Bronchus fibroblast of lung (primary cell): Measurements from ENCODE around the gene HMX3. TPM values are rescaled to one million over a fixed set of nuclear protein-coding genes. Genes with fewer than 3 reads are reported as not detected.

Experiments
- total RNA-seq: library from RNA; depleted of rRNA; stranded (reverse); fragments of >200 nt; gene quantifications from 2 replicates; pipeline ENCODE4 v1.2.3, GENCODE V29; 2015

Gene HMX3
- total RNA-seq = not detected in 2 replicates

DNA sequence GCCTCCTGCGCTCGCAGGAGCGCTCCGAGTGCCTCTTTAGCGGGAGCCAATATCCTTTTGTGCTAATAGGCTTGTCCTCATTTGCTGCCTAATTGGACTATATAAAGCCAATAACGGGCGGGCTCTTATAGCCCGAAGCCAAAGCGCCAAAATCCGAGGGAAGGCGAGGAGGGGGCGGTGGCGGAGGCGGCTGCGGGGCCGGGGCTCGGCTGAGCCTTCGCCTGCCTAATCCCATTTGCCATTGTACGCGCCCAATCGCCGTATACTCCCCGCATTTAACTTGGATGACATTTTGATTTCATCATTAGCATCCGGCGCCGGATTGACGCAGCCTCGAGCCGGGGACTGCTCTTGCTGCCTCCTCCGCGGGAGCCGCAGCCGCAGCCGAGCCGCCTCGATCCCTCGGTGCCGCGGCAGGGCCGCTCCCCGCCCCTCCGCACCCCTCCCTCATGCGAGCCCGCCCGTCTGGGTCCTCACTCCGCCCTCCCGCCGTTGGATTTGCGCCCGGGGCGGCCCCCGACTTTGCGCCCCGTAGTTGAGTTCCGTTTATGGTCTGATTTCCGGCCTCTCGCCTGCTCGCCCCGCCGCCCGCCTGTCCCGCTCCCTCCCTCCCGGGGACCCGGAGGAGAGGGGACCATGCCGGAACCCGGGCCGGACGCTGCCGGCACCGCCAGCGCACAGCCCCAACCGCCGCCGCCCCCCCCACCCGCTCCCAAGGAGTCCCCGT lies at the start of gene HMX3:
Gene HMX3 (plus strand): TSS at position 556 of the 727 bp plus-strand sequence. CDS start 81 bp downstream, at position 637.

DNA sequence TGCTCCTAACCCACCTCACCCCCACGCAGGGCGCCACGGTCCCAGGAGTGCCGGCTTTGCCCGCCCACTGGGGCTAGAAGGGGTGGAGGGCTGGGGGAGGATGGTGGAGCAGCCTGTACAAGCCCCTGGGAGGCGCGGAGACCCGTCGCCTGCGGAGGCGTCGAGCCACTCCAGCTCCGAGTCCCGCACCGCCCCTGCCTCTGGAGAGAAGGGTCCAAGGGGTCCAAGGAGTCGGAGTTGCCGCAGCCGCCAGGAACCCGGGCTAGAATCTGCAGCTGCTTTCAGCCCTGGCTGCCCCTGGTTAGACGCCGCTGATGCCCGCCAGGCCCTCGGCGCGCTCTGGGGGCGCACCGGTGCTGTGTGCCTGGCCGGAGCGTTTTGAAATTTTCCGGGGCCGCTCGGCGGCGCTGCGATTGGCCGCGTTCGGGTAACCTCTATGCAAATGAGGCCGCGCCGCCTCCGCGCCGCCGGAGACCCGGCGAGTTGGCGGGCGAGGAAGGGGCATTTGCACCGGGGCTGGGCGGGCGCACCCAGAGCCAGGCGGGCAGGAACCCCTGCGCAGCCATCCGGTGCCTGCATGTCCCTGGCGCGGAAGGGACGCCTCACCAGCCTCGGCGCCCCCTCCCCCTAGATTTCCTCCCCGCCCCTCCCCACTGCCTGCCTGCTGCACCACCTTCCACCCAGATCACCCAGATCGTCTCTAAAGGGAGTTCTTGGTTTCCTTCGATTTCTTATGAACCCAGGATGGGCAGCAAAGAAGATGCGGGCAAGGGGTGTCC lies 12.1 kb downstream of the HMX3 start, which contains the start of gene HMX2:
Gene HMX2 (plus strand): TSS at position 502 of the 779 bp plus-strand sequence. CDS start 243 bp downstream, at position 745.

DNA sequence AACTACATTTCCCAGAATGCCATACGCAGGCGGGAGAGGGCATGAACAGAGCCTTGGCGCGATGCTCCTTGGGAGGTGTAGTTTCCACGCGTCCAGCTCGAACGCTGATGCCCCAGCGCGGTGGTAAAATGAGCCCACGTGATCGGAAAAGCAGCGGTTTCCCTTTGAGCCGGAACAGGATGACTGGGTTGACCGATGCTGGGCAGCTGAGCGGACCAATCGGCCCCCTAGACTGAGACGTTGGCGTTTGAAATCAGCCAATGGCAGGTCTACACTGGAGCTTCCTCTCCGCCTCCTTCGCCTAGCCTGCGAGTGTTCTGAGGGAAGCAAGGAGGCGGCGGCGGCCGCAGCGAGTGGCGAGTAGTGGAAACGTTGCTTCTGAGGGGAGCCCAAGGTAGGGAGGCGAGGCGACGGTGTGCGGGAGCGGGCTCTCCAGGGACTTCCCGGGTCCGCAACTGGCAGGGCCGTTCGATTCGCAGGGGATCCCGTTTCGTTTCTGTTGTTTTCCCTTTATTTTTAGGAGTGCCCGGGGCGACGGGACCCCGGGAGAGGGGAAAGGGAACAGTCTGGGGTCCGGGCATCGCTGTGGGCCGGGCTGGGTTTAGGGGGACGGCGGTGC lies 18.4 kb downstream of the HMX3 start, which contains the start of gene BUB3:
Gene BUB3 (plus strand): TSS at position 311 of the 619 bp plus-strand sequence. CDS start 516 bp downstream, outside the sequence.

Other genes starting within 250 kb of the HMX3 start
- not detected in 2 replicates for gene FAM24A, start 225.4 kb upstream of the HMX3 start, total RNA-seq
- gene C10orf88, start 181.7 kb upstream of the HMX3 start, total RNA-seq = 5.4 and 5.8 TPM in 2 replicates
- 3.5 and 4.6 TPM in 2 replicates for gene PSTK, start 155.6 kb upstream of the HMX3 start, total RNA-seq
- gene IKZF5, start 127.2 kb upstream of the HMX3 start, total RNA-seq = 1.6 and 1.7 TPM in 2 replicates
- gene ACADSB, start 127.0 kb upstream of the HMX3 start, total RNA-seq = 4.8 and 5.7 TPM in 2 replicates
- gene HMX2, start 12.2 kb downstream of the HMX3 start, total RNA-seq = not detected in 2 replicates
- gene BUB3, start 18.4 kb downstream of the HMX3 start, total RNA-seq = 231 and 240 TPM in 2 replicates